Upper lobe of left lung (tissue), 6 donors: Measurements from ENCODE around the gene TP73. TPM values are rescaled to one million over a fixed set of nuclear protein-coding genes. Genes with fewer than 3 reads are reported as not detected.

Experiments used
- ATAC-seq, 2 donors: fragments of 200-7000 bp; cut with Tn5 transposase; one replicate each; pipeline ENCODE4 v1.9.1; 2022; ENCODE audit warnings: mild to moderate bottlenecking in 2 of 2, moderate library complexity in 2 of 2; ENCODE audit not compliant: low FRiP score in 2 of 2
- DNase-seq, 2 donors: peaks; one replicate each; pipeline ENCODE4 v3.0.0-alpha.2; 2019 to 2020
- H3K27ac ChIP-seq, 4 donors: fragments of 200-600 bp; sonication (generic); one replicate each; pipeline ENCODE4 v1.5.1; 2016 to 2019
- H3K27me3 ChIP-seq, 4 donors: fragments of 200-600 bp; sonication (generic); one replicate each; pipeline ENCODE4 v1.5.1; 2017 to 2019
- H3K36me3 ChIP-seq, 4 donors: fragments of 200-600 bp; sonication (generic); one replicate each; pipeline ENCODE4 v1.5.1; 2016 to 2019
- H3K4me1 ChIP-seq, 4 donors: fragments of 200-600 bp; sonication (generic); one replicate each; pipeline ENCODE4 v1.5.1; 2018 to 2019
- H3K4me3 ChIP-seq, 4 donors: fragments of 200-600 bp; sonication (generic); one replicate each; pipeline ENCODE4 v1.5.1; 2017 to 2019; ENCODE audit warnings: mild to moderate bottlenecking in 2 of 4, moderate library complexity in 1 of 4
- H3K9me3 ChIP-seq, 4 donors: fragments of 200-600 bp; sonication (generic); one replicate each; pipeline ENCODE4 v1.5.1; 2018 to 2019
- CTCF ChIP-seq, 6 experiments: fragments of 450-650 bp in 4 of 6; fragments of 200-600 bp in 2 of 6; sonication (generic) in 2 of 6; IDR thresholded peaks; one replicate each; pipeline ENCODE4 v1.5.1; 2016 to 2019; ENCODE audit warnings: antibody characterized with exemption in 6 of 6
- EP300 ChIP-seq, 4 donors: sonication (generic); formaldehyde crosslinking; IDR thresholded peaks; one replicate each; pipeline ENCODE4 v1.5.1; 2017; ENCODE audit warnings: antibody characterized with exemption in 4 of 4, control low read depth in 2 of 4
- POLR2A ChIP-seq, 4 donors: fragments of 450-650 bp; IDR thresholded peaks; one replicate each; pipeline ENCODE4 v1.5.1; 2016 to 2017; ENCODE audit warnings: antibody characterized with exemption in 4 of 4, mild to moderate bottlenecking in 2 of 4
- POLR2AphosphoS5 ChIP-seq, 2 donors: sonication (generic); formaldehyde crosslinking; IDR thresholded peaks; one replicate each; pipeline ENCODE4 v1.5.1; 2017; ENCODE audit warnings: antibody characterized with exemption in 2 of 2
- WGBS, 2 donors: methylation state at CpG; one replicate each; pipeline ENCODE4 v1.1.5; 2017 to 2018; 5-methylcytosine and 5-hydroxymethylcytosine counted together
- total RNA-seq, 6 donors: library from RNA; depleted of rRNA in 4 of 6; stranded (reverse); fragments of >200 nt in 4 of 6; gene quantifications; one replicate each; pipeline versions ENCODE4 v1.1.0 to v1.2.1, GENCODE V29; 2016 to 2021
- donor health status: DM: no; HTN: no; CAD: no; lungs with moderate emphysema.
- donor health status: DM: no; HTN: yes; CAD: no; lungs with severe emphysema.

The TP73 gene
- total RNA-seq, 6 donors from 2014 or later = 0.77 to 9.8 (median 4.1) TPM

DNA sequence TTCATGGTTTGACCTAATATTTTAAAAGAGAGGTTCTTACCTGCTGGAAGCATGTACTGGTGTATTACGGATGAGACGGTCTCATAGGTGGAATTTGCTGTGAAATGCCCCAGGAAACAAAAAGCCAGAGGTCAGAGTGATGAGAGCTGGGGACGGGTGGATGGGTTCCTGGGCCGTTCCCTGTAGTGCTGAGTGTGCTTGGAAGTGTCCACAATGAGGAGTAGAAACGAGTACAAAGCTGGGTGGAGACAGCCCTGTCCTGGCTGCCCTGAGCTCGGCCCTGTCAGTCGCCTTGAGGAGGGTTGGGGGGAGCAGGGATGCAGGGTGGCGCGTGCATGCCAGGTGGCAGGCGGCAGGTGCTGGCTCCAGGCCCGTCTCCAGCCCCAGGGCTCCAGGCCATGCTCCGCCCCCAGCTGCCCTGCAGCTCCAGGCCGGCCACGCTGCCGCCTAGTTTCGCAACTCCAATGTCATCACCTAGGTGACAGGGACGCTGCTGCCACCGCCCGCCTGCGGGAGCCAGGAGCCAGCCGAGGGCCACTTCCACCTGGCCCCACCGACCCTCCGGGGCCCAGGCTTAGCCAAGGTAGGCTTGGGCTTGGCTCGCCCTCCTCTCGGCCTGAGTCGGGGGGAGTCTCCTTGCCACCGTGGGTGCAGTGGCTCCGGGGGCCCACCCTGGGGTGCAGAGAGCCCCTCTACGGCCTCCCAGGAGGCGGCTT lies 16.4 kb downstream of the TP73 start:
- Histone ChIP-seq H3K9me3 (no peaks in the 10 kb centered on the region), H3K4me3 (peak overlapping the region in 2 of 4 donors; percentile 20 to 29), H3K4me1 (peaks cover 11 to 16% (median 16%) of the 10 kb centered on the region in 4 donors), H3K27ac (no peak overlapping the region), H3K36me3 (no peaks in the 10 kb centered on the region), H3K27me3 (no peaks in the 10 kb centered on the region)
- peak in 1 of 4 donors; percentile 17 for TF ChIP-seq POLR2A (IDR thresholded peaks at IDR 0.05)
- no peak for TF ChIP-seq CTCF (IDR thresholded peaks at IDR 0.05)
- peak; percentile 75 to 89 for ATAC-seq
- WGBS, 2 donors = 25 to 45% methylated on average over 5 to 9 of the region's 30 CpGs
- DNase-seq = peak; percentile 94 to 95

DNA sequence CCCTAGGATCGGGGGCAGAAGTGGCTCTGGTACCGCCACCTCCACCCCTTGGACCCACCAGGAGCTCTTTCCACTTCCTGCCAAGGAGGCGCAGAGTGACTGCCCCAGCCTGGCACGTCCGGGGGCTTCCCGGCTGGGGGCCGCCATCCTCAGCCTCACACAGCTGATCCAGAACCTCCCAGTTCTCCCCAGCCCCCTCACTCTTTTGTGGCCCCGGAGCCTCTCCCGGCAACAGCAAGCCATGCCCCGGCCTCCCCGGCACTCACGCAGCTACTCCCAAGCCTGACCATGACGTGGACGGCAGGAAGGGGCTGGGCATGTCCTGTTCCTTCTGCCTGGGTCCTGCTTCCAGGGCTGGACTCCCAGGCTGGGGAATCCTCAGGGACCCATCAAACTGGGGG lies 17.1 kb downstream of the TP73 start:
- no peak for ATAC-seq
- 53 to 70% methylated on average over 7 to 13 of the region's 14 CpGs for WGBS, 2 donors
- no peaks in the 10 kb centered on the region for H3K9me3 ChIP-seq
- TF ChIP-seq POLR2A (IDR thresholded peaks at IDR 0.05) (no peak), CTCF (IDR thresholded peaks at IDR 0.05) (no peak), POLR2AphosphoS5 (IDR thresholded peaks at IDR 0.05) (no peak)
- DNase-seq = peak; percentile 18 to 56
- H3K27ac ChIP-seq = no peak overlapping the region
- H3K4me1 ChIP-seq = peaks cover 11 to 21% (median 18%) of the 10 kb centered on the region in 4 donors
- no peaks in the 10 kb centered on the region for H3K27me3 ChIP-seq
- no peaks in the 10 kb centered on the region for H3K36me3 ChIP-seq
- peak overlapping the region in 2 of 4 donors; percentile 20 to 29 for H3K4me3 ChIP-seq

DNA sequence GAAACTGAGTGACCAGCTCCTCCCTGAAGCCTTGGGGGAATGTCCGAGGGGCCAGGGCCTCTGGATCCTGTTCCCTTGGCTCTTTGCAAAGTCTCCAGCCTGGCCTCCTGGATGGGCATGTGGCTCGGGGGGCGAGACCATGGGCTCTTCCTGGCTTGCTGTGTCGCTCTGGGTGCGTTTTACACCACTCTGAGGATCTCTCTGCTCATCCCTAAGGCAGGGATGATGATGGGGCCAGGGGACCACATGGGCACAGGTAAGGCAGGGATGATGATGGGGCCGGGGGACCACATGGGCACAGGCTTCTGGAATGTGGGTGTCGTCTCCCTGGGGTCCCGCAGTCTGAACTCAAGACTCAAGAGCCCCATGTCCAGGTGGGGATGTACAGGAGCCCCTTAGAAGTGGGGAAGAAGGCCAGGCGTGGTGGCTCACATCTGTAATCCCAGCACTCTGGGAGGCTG lies 17.7 kb downstream of the TP73 start:
- Histone ChIP-seq H3K36me3 (no peaks in the 10 kb centered on the region), H3K4me3 (peak overlapping the region in 1 of 4 donors; percentile 29), H3K9me3 (no peaks in the 10 kb centered on the region), H3K4me1 (peaks cover 11 to 23% (median 19%) of the 10 kb centered on the region in 4 donors), H3K27me3 (no peaks in the 10 kb centered on the region), H3K27ac (no peak overlapping the region)
- ATAC-seq (no peak), DNase-seq (peak in 1 of 2 donors; percentile 11)
- TF ChIP-seq POLR2A (IDR thresholded peaks at IDR 0.05) (no peak), POLR2AphosphoS5 (IDR thresholded peaks at IDR 0.05) (no peak), EP300 (IDR thresholded peaks at IDR 0.05) (no peak), CTCF (IDR thresholded peaks at IDR 0.05) (no peak)
- WGBS, 2 donors = 94 to 97% methylated on average over 5 to 9 of the region's 9 CpGs

GRCh38 chr1:3670823-3671265 lies 18.5 kb downstream of the TP73 start:
- TF ChIP-seq EP300 (IDR thresholded peaks at IDR 0.05) = no peak
- DNase-seq = peak; percentile 19 to 38
- WGBS, 2 donors = 87 to 88% methylated on average over 6 to 15 of the region's 15 CpGs

DNA sequence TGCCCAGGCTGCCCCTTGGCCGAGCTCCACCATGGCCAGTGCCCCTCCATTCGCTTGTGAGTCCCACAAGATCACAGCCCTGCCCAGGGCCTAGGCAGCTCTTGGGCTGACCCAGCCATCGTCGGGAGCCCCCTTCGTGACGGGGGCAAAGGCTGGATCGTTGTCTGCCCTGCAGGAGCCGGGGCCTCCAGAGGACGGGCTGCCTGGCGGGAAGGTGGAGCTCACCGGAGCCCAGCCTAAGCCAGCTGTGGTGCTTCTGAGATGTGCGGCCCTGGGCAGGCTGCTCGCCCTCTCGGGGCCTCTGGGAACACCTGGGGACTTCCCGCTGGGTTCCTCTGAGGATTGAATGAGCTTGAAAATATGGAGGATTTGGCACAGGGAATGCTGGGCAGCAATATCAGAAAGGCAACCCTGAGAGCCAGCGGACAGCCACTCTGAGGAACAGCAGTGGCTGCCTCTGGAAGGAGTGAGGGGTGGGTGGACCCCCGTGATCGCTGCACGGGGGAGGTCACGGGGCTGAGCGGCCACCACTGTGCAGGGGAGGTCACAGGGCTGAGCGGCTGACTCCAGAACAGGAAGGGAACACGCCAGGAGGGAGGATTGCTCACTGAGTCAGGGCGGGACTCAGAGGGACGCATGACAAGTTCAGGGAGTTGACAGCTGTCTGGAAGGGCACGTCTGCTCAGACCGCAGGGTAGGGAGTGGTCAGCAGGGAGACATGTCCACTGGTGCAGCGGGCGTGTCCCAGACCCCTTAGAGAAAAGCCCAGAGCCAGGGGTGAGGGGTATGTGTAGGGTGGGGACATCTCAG lies 19.3 kb downstream of the TP73 start:
- H3K27me3 ChIP-seq = no peaks in the 10 kb centered on the region
- H3K4me3 ChIP-seq = no peak overlapping the region
- 63 to 75% methylated on average over 22 to 28 of the region's 29 CpGs for WGBS, 2 donors
- TF ChIP-seq POLR2A (IDR thresholded peaks at IDR 0.05) (no peak), CTCF (IDR thresholded peaks at IDR 0.05) (no peak)
- H3K4me1 ChIP-seq = peaks cover 11 to 23% (median 19%) of the 10 kb centered on the region in 4 donors
- no peak overlapping the region for H3K27ac ChIP-seq
- DNase-seq = peak in 1 of 2 donors; percentile 73
- H3K9me3 ChIP-seq = no peaks in the 10 kb centered on the region
- H3K36me3 ChIP-seq = no peaks in the 10 kb centered on the region
- no peak for ATAC-seq

More at GRCh38 chr1:3670823-3671265, 18.5 kb downstream of the TP73 start:
- Histone ChIP-seq H3K27ac (no peak overlapping the region), H3K36me3 (no peaks in the 10 kb centered on the region), H3K27me3 (no peaks in the 10 kb centered on the region), H3K4me1 (peaks cover 11 to 23% (median 19%) of the 10 kb centered on the region in 4 donors), H3K9me3 (no peaks in the 10 kb centered on the region), H3K4me3 (no peak overlapping the region)
- no peak for ATAC-seq
